Spleen (tissue), 11 donors: ENCODE results near the gene AIG1. TPM values are rescaled to one million over a fixed set of nuclear protein-coding genes. Genes with fewer than 3 reads are reported as not detected.

Source experiments
- DNase-seq: peaks from one replicate; pipeline ENCODE4 v3.0.0-alpha.2; 2020
- H3K27ac ChIP-seq, 8 donors: fragments of 200-600 bp; sonication (generic) in 7 of 8; 1 replicate in 4 of 8; 2 replicates in 4 of 8; pipeline versions ENCODE4 v1.5.0 to v1.8.0; 2016 to 2021; ENCODE audit warnings: inconsistent platforms in 4 of 8, mild to moderate bottlenecking in 4 of 8, moderate library complexity in 1 of 8
- H3K27me3 ChIP-seq, 7 donors: fragments of 200-600 bp; sonication (generic) in 6 of 7; replicated peaks in 1 of 7; 1 replicate in 4 of 7; 2 replicates in 3 of 7; pipeline versions ENCODE4 v1.5.0 to v1.8.0; 2016 to 2021; ENCODE audit warnings: inconsistent platforms in 3 of 7, mild to moderate bottlenecking in 1 of 7
- H3K36me3 ChIP-seq, 6 donors: fragments of 200-600 bp; sonication (generic) in 5 of 6; 1 replicate in 4 of 6; 2 replicates in 2 of 6; pipeline versions ENCODE4 v1.5.0 to v1.8.0; 2016 to 2021; ENCODE audit warnings: inconsistent platforms in 2 of 6
- H3K4me1 ChIP-seq, 6 donors: fragments of 200-600 bp; sonication (generic) in 5 of 6; 1 replicate in 3 of 6; 2 replicates in 3 of 6; pipeline versions ENCODE4 v1.5.0 to v1.8.0; 2016 to 2021; ENCODE audit warnings: inconsistent platforms in 3 of 6
- H3K4me3 ChIP-seq, 8 donors: fragments of 200-600 bp; sonication (generic) in 7 of 8; 1 replicate in 4 of 8; 2 replicates in 4 of 8; pipeline versions ENCODE4 v1.5.0 to v1.8.0; 2016 to 2021; ENCODE audit warnings: inconsistent platforms in 4 of 8, mild to moderate bottlenecking in 4 of 8, moderate library complexity in 2 of 8
- H3K9me3 ChIP-seq, 8 donors: fragments of 200-600 bp; sonication (generic) in 7 of 8; 1 replicate in 4 of 8; 2 replicates in 4 of 8; pipeline versions ENCODE4 v1.5.0 to v1.8.0; 2016 to 2021; ENCODE audit warnings: inconsistent platforms in 4 of 8
- CTCF ChIP-seq, 11 experiments: fragments of 200-600 bp in 7 of 11; fragments of 450-650 bp in 4 of 11; sonication (generic) in 4 of 11; IDR thresholded peaks in 8 of 11; conservative IDR thresholded peaks in 3 of 11; 1 replicate in 7 of 11; 2 replicates in 4 of 11; pipeline versions ENCODE4 v1.4.0 to v1.8.0; 2016 to 2021; ENCODE audit warnings: antibody characterized with exemption in 11 of 11, inconsistent platforms in 4 of 11, mild to moderate bottlenecking in 1 of 11
- POLR2A ChIP-seq, 3 donors: fragments of 450-650 bp; IDR thresholded peaks; one replicate each; pipeline ENCODE4 v1.5.1; 2017; ENCODE audit warnings: antibody characterized with exemption in 3 of 3, mild to moderate bottlenecking in 1 of 3
- POLR2AphosphoS5 ChIP-seq, 3 donors: sonication (generic); formaldehyde crosslinking; IDR thresholded peaks; one replicate each; pipeline ENCODE4 v1.5.1; 2017; ENCODE audit warnings: antibody characterized with exemption in 3 of 3
- WGBS, 5 donors: extraction: QIAGEN DNeasy Blood & Tissue Kit in 3 of 5; methylation state at CpG; one replicate each; pipeline versions ENCODE4 v1.1.5 to v1.1.7; 2013 to 2018; 5-methylcytosine and 5-hydroxymethylcytosine counted together
- intact Hi-C: fragments of 100-400 bp; cut with DNase I; formaldehyde crosslinking; loops from one replicate; pipeline ENCODE4 v1.15.0; 2023; ENCODE audit warnings: low total_unique reads
- polyA plus RNA-seq, 3 donors: library from polyadenylated mRNA; stranded (reverse); fragments of 200-250 nt; gene quantifications; one replicate each; pipeline ENCODE4 v1.2.1, GENCODE V29; 2013
- total RNA-seq, 7 donors: library from RNA; depleted of rRNA in 3 of 7; stranded (reverse); fragments of >200 nt in 3 of 7; fragmentation: NEBNext Ultra II Directional in 4 of 7; extraction: Animal tissue kit (Norgen Biotek cat#: 25700) in 4 of 7; gene quantifications; one replicate each; pipeline versions ENCODE4 v1.1.0 to v1.2.1, GENCODE V29; 2016 to 2021
- donor health status: healthy with polysubstance abuse.
- donor health status: DM: no; HTN: no; CAD: no; lungs with moderate emphysema.
- donor health status: DM: no; HTN: no; CAD: no.
- donor health status: Bipolar disorder and iron deficiency.
- donor health status: healthy.
- donor health status: DM: no; HTN: no; CAD: no.
- donor health status: DM: yes; HTN: yes; CAD: no.

The AIG1 gene
- total and polyA plus RNA-seq, 10 donors = 14.3 to 38.0 (median 27.9) TPM

GRCh38 chr6:143130928-143131327 lies 70.2 kb downstream of the AIG1 start:
- Histone ChIP-seq H3K36me3 (peaks cover 0 to 27% (median 0%) of the 10 kb centered on the region in 6 donors), H3K4me3 (no peak overlapping the region), H3K9me3 (peaks cover 0 to 30% (median 21%) of the 10 kb centered on the region in 8 donors), H3K27me3 (no peaks in the 10 kb centered on the region), H3K27ac (no peak overlapping the region), H3K4me1 (peaks cover 0 to 3% (median 0%) of the 10 kb centered on the region in 6 donors)
- intact Hi-C loops = no loop called here
- 81 to 93% (median 87%) methylated on average over 1 of the region's 1 CpG for WGBS, 5 donors
- DNase-seq = no peak
- TF ChIP-seq POLR2A (IDR thresholded peaks at IDR 0.05) = no peak
- TF ChIP-seq POLR2AphosphoS5 (IDR thresholded peaks at IDR 0.05) = no peak
- no peak for TF ChIP-seq CTCF (IDR thresholded peaks at IDR 0.05 in 8 of 11, conservative IDR thresholded peaks at IDR 0.05 in 3 of 11)

- Histone ChIP-seq H3K36me3 (peaks cover 0 to 44% (median 4%) of the 10 kb centered on the region in 6 donors), H3K9me3 (peaks cover 0 to 23% (median 15%) of the 10 kb centered on the region in 8 donors), H3K27ac (no peak overlapping the region), H3K4me1 (peaks cover 0 to 13% (median 0%) of the 10 kb centered on the region in 6 donors), H3K4me3 (no peak overlapping the region), H3K27me3 (no peaks in the 10 kb centered on the region)
- WGBS, 5 donors = 82 to 91% (median 86%) methylated on average over 2 of the region's 2 CpGs
- intact Hi-C loops = no loop called here
- no peak for DNase-seq
- no peak for TF ChIP-seq POLR2AphosphoS5 (IDR thresholded peaks at IDR 0.05)
- no peak for TF ChIP-seq POLR2A (IDR thresholded peaks at IDR 0.05)
- TF ChIP-seq CTCF (IDR thresholded peaks at IDR 0.05 in 8 of 11, conservative IDR thresholded peaks at IDR 0.05 in 3 of 11) = no peak
Measured at GRCh38 chr6:143135325-143135724, 74.6 kb downstream of the AIG1 start.

- Histone ChIP-seq H3K27me3 (no peaks in the 10 kb centered on the region), H3K4me3 (no peak overlapping the region), H3K36me3 (peaks cover 0 to 44% (median 4%) of the 10 kb centered on the region in 6 donors), H3K4me1 (peaks cover 0 to 13% (median 0%) of the 10 kb centered on the region in 6 donors), H3K27ac (no peak overlapping the region), H3K9me3 (peaks cover 0 to 17% (median 8%) of the 10 kb centered on the region in 8 donors)
- DNase-seq = no peak
- no peak for TF ChIP-seq POLR2A (IDR thresholded peaks at IDR 0.05)
- intact Hi-C loops = no loop called here
- WGBS, 5 donors = 55 to 63% (median 58%) methylated on average over 3 of the region's 3 CpGs
Measured at GRCh38 chr6:143135797-143136561, 75.3 kb downstream of the AIG1 start.

GRCh38 chr6:143136647-143137046 lies 76.0 kb downstream of the AIG1 start:
- Histone ChIP-seq H3K4me1 (peaks cover 0 to 13% (median 0%) of the 10 kb centered on the region in 6 donors), H3K36me3 (peaks cover 0 to 38% (median 4%) of the 10 kb centered on the region in 6 donors), H3K9me3 (peaks cover 0 to 10% (median 1%) of the 10 kb centered on the region in 8 donors), H3K4me3 (no peak overlapping the region), H3K27me3 (no peaks in the 10 kb centered on the region), H3K27ac (no peak overlapping the region)
- 82 to 88% (median 84%) methylated on average over 3 of the region's 3 CpGs for WGBS, 5 donors
- TF ChIP-seq POLR2AphosphoS5 (IDR thresholded peaks at IDR 0.05) (no peak), POLR2A (IDR thresholded peaks at IDR 0.05) (no peak), CTCF (IDR thresholded peaks at IDR 0.05 in 8 of 11, conservative IDR thresholded peaks at IDR 0.05 in 3 of 11) (no peak)
- DNase-seq = no peak
- intact Hi-C loops = no loop called here
